Measurements from ENCODE around the gene CEP43. TPM values are rescaled to one million over a fixed set of nuclear protein-coding genes. Genes with fewer than 3 reads are reported as not detected.

The CEP43 gene
- total and polyA plus RNA-seq, 10 of the 15 experiments (the other 5 are each of a cell fraction or from before 2014, with no cell fraction given), result 7.7 to 49.9 (median 24.6) TPM

DNA sequence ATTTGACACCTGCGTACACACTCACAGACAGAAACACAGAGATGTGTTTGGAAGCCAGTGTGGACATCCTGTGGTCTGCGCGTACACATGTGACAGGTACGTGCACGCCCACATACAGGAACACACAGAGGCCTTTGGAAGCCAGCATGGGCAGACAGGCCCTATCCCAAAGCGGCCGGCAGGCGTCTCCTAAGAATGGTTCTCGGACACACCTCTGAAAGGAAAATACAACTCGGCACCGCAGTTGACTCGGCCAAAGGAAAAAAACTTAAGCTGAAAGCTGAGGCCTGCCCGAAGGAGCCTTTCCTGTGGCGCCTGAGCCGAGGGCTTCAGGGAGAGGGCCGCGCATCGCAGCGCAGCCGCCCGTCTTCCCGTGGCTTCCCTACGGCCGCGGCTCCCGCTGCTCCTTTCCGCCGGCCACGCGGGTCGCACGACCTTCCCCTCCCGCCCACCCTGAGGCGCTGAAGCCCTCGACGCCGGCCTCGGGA, 1.4 kb upstream of the CEP43 start (continued):
- TF ChIP-seq DPF2 (IDR thresholded peaks at IDR 0.05) (no peak), SIN3A (IDR thresholded peaks at IDR 0.05; ENCODE audit: low read depth, low read length) (no peak), CEBPZ (IDR thresholded peaks at IDR 0.05; ENCODE audit: low read depth, low read length) (no peak), KLF5 (IDR thresholded peaks at IDR 0.05; ENCODE audit: partially characterized antibody) (no peak), NR2C2 (IDR thresholded peaks at IDR 0.05; ENCODE audit: borderline replicate concordance, control insufficient read depth, insufficient read length, low read depth) (no peak), ETV6 (conservative IDR thresholded peaks at IDR 0.05 in 1 of 2, IDR thresholded peaks at IDR 0.05 in 1 of 2; ENCODE audit: borderline replicate concordance in 1 of 2, low read depth in 1 of 2) (no peak), SMAD5 (IDR thresholded peaks at IDR 0.05; ENCODE audit: low read depth) (no peak), RUNX3 (IDR thresholded peaks at IDR 0.05; ENCODE audit: low read length) (peak; percentile 59), CBFB (IDR thresholded peaks at IDR 0.05; ENCODE audit: low read depth) (peak; percentile 26; the same call in 1 of the 2 replicates), SMARCA5 (IDR thresholded peaks at IDR 0.05) (no peak), SMC3 (IDR thresholded peaks at IDR 0.05; ENCODE audit: borderline replicate concordance, low read length) (peak; percentile 59; the same call in 1 of the 2 replicates), EZH2 (IDR thresholded peaks at IDR 0.05; ENCODE audit: borderline replicate concordance, control insufficient read depth, low read depth, low read length) (no peak), YBX1 (IDR thresholded peaks at IDR 0.05) (no peak), POLR2AphosphoS5 (IDR thresholded peaks at IDR 0.05; ENCODE audit: low read length) (no peak), BRCA1 (IDR thresholded peaks at IDR 0.05; ENCODE audit: low read depth, low read length) (no peak), E2F4 (IDR thresholded peaks at IDR 0.05; ENCODE audit: low read depth, low read length) (no peak), MXI1 (IDR thresholded peaks at IDR 0.05; ENCODE audit: low read depth, low read length) (no peak; the same call in 1 of the 2 replicates), ASH2L (IDR thresholded peaks at IDR 0.05; ENCODE audit: borderline replicate concordance, low read depth) (no peak), USF1 (IDR thresholded peaks at IDR 0.05; ENCODE audit: borderline replicate concordance, extremely low read length, insufficient read depth, low read depth, low read length) (peak; percentile 23), TCF3 (IDR thresholded peaks at IDR 0.05; ENCODE audit: borderline replicate concordance, insufficient read depth, low read depth, low read length) (no peak), ZNF24 (IDR thresholded peaks at IDR 0.05) (no peak), NFYA (IDR thresholded peaks at IDR 0.05; ENCODE audit: borderline replicate concordance, low read depth, low read length) (no peak), ZZZ3 (IDR thresholded peaks at IDR 0.05; ENCODE audit: control insufficient read depth, insufficient read length, low read depth) (no peak), SUPT20H (IDR thresholded peaks at IDR 0.05; ENCODE audit: borderline replicate concordance, control insufficient read depth, low read depth, low read length) (no peak), ZNF384 (IDR thresholded peaks at IDR 0.05; ENCODE audit: borderline replicate concordance, low read depth, low read length) (no peak)
- TF ChIP-seq, protein P1, sequence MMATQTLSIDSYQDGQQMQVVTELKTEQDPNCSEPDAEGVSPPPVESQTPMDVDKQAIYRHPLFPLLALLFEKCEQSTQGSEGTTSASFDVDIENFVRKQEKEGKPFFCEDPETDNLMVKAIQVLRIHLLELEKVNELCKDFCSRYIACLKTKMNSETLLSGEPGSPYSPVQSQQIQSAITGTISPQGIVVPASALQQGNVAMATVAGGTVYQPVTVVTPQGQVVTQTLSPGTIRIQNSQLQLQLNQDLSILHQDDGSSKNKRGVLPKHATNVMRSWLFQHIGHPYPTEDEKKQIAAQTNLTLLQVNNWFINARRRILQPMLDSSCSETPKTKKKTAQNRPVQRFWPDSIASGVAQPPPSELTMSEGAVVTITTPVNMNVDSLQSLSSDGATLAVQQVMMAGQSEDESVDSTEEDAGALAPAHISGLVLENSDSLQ (IDR thresholded peaks at IDR 0.05), result no peak
